ENCODE measurements around the gene CISD1.

CISD1 gene

GRCh38 chr10:58266826-58267712 lies 1.9 kb upstream of the CISD1 start:
- DNase-seq (ENCODE audit: insufficient read length, low spot score) (no peak), FAIRE-seq (no peak)
- TF ChIP-seq CTCF (IDR thresholded peaks at IDR 0.05; ENCODE audit: insufficient read depth, missing control alignments): no peak

- FAIRE-seq (no peak), DNase-seq (ENCODE audit: insufficient read length, low spot score) (no peak)
Measured at GRCh38 chr10:58267713-58268453, 1.1 kb upstream of the CISD1 start, which contains the start of gene IPMK. TSS of gene IPMK (minus strand) at chr10:58267894. CDS start at chr10:58267611, 283 bp downstream.

GRCh38 chr10:58268454-58268945 lies 462 bp upstream of the CISD1 start:
- FAIRE-seq: no peak
- no peak for TF ChIP-seq CTCF (IDR thresholded peaks at IDR 0.05; ENCODE audit: insufficient read depth, missing control alignments)
- no peak for DNase-seq (ENCODE audit: insufficient read length, low spot score)

More at GRCh38 chr10:58267713-58268453, 1.1 kb upstream of the CISD1 start, which contains the start of gene IPMK:
- no peak for TF ChIP-seq CTCF (IDR thresholded peaks at IDR 0.05; ENCODE audit: insufficient read depth, missing control alignments)

GRCh38 chr10:58269782-58270290 lies 874 bp downstream of the CISD1 start:
- FAIRE-seq (no peak), DNase-seq (ENCODE audit: insufficient read length, low spot score) (no peak)
- no peak for TF ChIP-seq CTCF (IDR thresholded peaks at IDR 0.05; ENCODE audit: insufficient read depth, missing control alignments)

- TF ChIP-seq CTCF (IDR thresholded peaks at IDR 0.05; ENCODE audit: insufficient read depth, missing control alignments): no peak
- DNase-seq (ENCODE audit: insufficient read length, low spot score) (no peak), FAIRE-seq (no peak)
Measured at GRCh38 chr10:58275261-58275660, 6.3 kb downstream of the CISD1 start.

GRCh38 chr10:58275908-58276307 lies 6.9 kb downstream of the CISD1 start:
- FAIRE-seq: no peak
- no peak for TF ChIP-seq CTCF (IDR thresholded peaks at IDR 0.05; ENCODE audit: insufficient read depth, missing control alignments)
- no peak for DNase-seq (ENCODE audit: insufficient read length, low spot score)
